Measurements from ENCODE around the gene CAMSAP1. TPM values are rescaled to one million over a fixed set of nuclear protein-coding genes. Genes with fewer than 3 reads are reported as not detected.

CAMSAP1 gene
- total RNA-seq, 4 donors from 2014 or later = 31.2 to 85.3 (median 51.6) TPM

GRCh38 chr9:135776893-135777622, 130.3 kb downstream of the CAMSAP1 start:
- WGBS, 2 donors = 73 to 93% methylated on average over 4 to 13 of the region's 25 CpGs
- H3K36me3 ChIP-seq = no peaks in the 10 kb centered on the region
- TF ChIP-seq, protein P1, sequence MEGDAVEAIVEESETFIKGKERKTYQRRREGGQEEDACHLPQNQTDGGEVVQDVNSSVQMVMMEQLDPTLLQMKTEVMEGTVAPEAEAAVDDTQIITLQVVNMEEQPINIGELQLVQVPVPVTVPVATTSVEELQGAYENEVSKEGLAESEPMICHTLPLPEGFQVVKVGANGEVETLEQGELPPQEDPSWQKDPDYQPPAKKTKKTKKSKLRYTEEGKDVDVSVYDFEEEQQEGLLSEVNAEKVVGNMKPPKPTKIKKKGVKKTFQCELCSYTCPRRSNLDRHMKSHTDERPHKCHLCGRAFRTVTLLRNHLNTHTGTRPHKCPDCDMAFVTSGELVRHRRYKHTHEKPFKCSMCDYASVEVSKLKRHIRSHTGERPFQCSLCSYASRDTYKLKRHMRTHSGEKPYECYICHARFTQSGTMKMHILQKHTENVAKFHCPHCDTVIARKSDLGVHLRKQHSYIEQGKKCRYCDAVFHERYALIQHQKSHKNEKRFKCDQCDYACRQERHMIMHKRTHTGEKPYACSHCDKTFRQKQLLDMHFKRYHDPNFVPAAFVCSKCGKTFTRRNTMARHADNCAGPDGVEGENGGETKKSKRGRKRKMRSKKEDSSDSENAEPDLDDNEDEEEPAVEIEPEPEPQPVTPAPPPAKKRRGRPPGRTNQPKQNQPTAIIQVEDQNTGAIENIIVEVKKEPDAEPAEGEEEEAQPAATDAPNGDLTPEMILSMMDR (IDR thresholded peaks at IDR 0.05) = no peak
- TF ChIP-seq POLR2A (IDR thresholded peaks at IDR 0.05) = no peak
- intact Hi-C loops (cut with DNase I) = no loop called here
- no peak overlapping the region for H3K27ac ChIP-seq
- peaks cover 0 to 54% (median 0%) of the 10 kb centered on the region in 4 donors for H3K27me3 ChIP-seq
- H3K9me3 ChIP-seq = no peaks in the 10 kb centered on the region
- no peak overlapping the region for H3K4me3 ChIP-seq
- no peak for DNase-seq
- H3K4me1 ChIP-seq = no peaks in the 10 kb centered on the region

- no peak overlapping the region for H3K27ac ChIP-seq
- 47 to 66% methylated on average over 4 to 7 of the region's 7 CpGs for WGBS, 2 donors
- no peak for DNase-seq
- no peak for TF ChIP-seq POLR2A (IDR thresholded peaks at IDR 0.05)
- TF ChIP-seq, protein P1 (IDR thresholded peaks at IDR 0.05) = no peak
- H3K4me1 ChIP-seq = no peaks in the 10 kb centered on the region
- H3K27me3 ChIP-seq = peaks cover 0 to 62% (median 0%) of the 10 kb centered on the region in 4 donors
- no peaks in the 10 kb centered on the region for H3K36me3 ChIP-seq
- no peaks in the 10 kb centered on the region for H3K9me3 ChIP-seq
- no peak overlapping the region for H3K4me3 ChIP-seq
- intact Hi-C loops (cut with DNase I) = no loop called here
Measured at GRCh38 chr9:135775911-135776310, 131.4 kb downstream of the CAMSAP1 start.

GRCh38 chr9:135774794-135775525, 132.4 kb downstream of the CAMSAP1 start:
- Histone ChIP-seq H3K27me3 (peaks cover 0 to 56% (median 0%) of the 10 kb centered on the region in 4 donors), H3K36me3 (no peaks in the 10 kb centered on the region), H3K4me1 (no peaks in the 10 kb centered on the region), H3K27ac (no peak overlapping the region), H3K4me3 (no peak overlapping the region), H3K9me3 (no peaks in the 10 kb centered on the region)
- DNase-seq = no peak
- intact Hi-C loops (cut with DNase I) = no loop called here
- 69 to 73% methylated on average over 7 to 10 of the region's 24 CpGs for WGBS, 2 donors
- TF ChIP-seq, protein P1 (IDR thresholded peaks at IDR 0.05) = no peak
- TF ChIP-seq POLR2A (IDR thresholded peaks at IDR 0.05) = no peak

DNA sequence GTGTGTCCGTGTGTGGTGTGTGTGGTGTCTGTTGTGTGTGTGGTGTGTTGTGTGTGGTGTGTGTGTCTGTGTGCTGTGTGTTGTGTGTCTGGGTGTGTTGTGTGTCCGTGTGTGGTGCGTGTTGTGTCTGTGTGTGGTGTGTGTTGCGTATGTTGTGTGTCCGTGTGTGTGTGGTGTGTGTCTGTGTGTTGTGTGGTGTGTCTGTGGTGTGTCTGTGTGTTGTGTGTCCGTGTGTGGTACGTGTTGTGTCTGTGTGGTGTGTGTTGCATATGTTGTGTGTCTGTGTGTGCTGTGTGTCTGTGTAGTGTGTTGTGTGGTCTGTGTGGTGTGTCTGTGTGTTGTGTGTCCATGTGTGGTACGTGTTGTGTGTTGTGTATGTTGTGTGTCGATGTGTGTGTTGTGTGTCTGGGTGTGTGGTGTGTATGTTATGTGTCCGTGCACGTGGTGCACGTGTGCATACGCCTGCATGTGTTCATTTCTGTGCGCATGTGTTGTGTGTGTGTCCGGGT, 133.1 kb downstream of the CAMSAP1 start:
- H3K4me1 ChIP-seq = no peaks in the 10 kb centered on the region
- no peak for DNase-seq
- H3K9me3 ChIP-seq = no peaks in the 10 kb centered on the region

More for the DNA sequence above, 133.1 kb downstream of the CAMSAP1 start:
- intact Hi-C loops (cut with DNase I) = no loop called here
- TF ChIP-seq POLR2A (IDR thresholded peaks at IDR 0.05) = no peak
- TF ChIP-seq, protein P1 (IDR thresholded peaks at IDR 0.05) = no peak
- no peak overlapping the region for H3K4me3 ChIP-seq
- 72 to 92% methylated on average over 7 to 13 of the region's 15 CpGs for WGBS, 2 donors
- peaks cover 0 to 51% (median 0%) of the 10 kb centered on the region in 4 donors for H3K27me3 ChIP-seq
- no peaks in the 10 kb centered on the region for H3K36me3 ChIP-seq
- H3K27ac ChIP-seq = no peak overlapping the region

Data from esophagus squamous epithelium (tissue), 5 donors.